HepG2 (cell line): ENCODE results near the gene NRN1L. TPM values are rescaled to one million over a fixed set of nuclear protein-coding genes. Genes with fewer than 3 reads are reported as not detected.

ENCODE experiments used
- FOSL2 ChIP-seq: sonication (generic); formaldehyde crosslinking; IDR thresholded peaks from 2 replicates; pipeline ENCODE4 v1.4.0; 2020; ENCODE audit warnings: missing genetic modification reagents
- IRF2 ChIP-seq: IDR thresholded peaks from 2 replicates; pipeline ENCODE4 v1.6.1; 2018; ENCODE audit warnings: missing genetic modification reagents, missing compliant biosample characterization
- MIXL1 ChIP-seq: IDR thresholded peaks from 2 replicates; pipeline ENCODE4 v1.6.1; 2016
- MZF1 ChIP-seq: sonication (generic); formaldehyde crosslinking; IDR thresholded peaks from 2 replicates; pipeline ENCODE4 v1.8.1; 2023; ENCODE audit warnings: mild to moderate bottlenecking, missing genetic modification reagents, borderline replicate concordance
- SMYD3 ChIP-seq: sonication (generic); formaldehyde crosslinking; IDR thresholded peaks from 2 replicates; pipeline ENCODE4 v1.8.1; 2023; ENCODE audit warnings: mild to moderate bottlenecking, missing genetic modification reagents
- SP1 ChIP-seq, 2 experiments: fragments of 450-650 bp in 1 of 2; sonication (generic) in 1 of 2; formaldehyde crosslinking in 1 of 2; IDR thresholded peaks; 2 replicates each; pipeline versions ENCODE4 v1.4.0 to v1.6.1; 2016 to 2020; ENCODE audit warnings: missing genetic modification reagents in 1 of 2
- SP5 ChIP-seq: IDR thresholded peaks from 2 replicates; pipeline ENCODE4 v1.6.1; 2016; ENCODE audit warnings: low read depth, borderline replicate concordance
- TARDBP ChIP-seq: sonication (generic); formaldehyde crosslinking; IDR thresholded peaks from 2 replicates; pipeline ENCODE4 v1.8.0; 2022; ENCODE audit warnings: mild to moderate bottlenecking, missing genetic modification reagents
- ZNF143 ChIP-seq: sonication (generic); formaldehyde crosslinking; IDR thresholded peaks from 2 replicates; pipeline ENCODE4 v1.4.0; 2020; ENCODE audit warnings: missing genetic modification reagents
- ZNF354B ChIP-seq: sonication (generic); formaldehyde crosslinking; IDR thresholded peaks from 2 replicates; pipeline ENCODE4 v1.8.0; 2022; ENCODE audit warnings: mild to moderate bottlenecking, missing genetic modification reagents
- polyA plus RNA-seq, 8 experiments: library from polyadenylated mRNA; depleted of rRNA in 3 of 8; stranded (reverse) in 7 of 8; unstranded in 1 of 8; fragments of >200 nt; fragmentation: Illumina TruSeq in 4 of 8; extraction: Trizol in 4 of 8; gene quantifications; 2 replicates each; pipeline versions ENCODE4 v1.2.1 to v1.2.3, GENCODE V29; 2011 to 2016; ENCODE audit warnings: low read depth in 4 of 8, missing spikeins in 1 of 8, mixed read lengths in 1 of 8; ENCODE audit not compliant: insufficient read depth in 1 of 8
- total RNA-seq, 5 experiments: library from RNA; depleted of rRNA; stranded (reverse); fragments of >200 nt; fragmentation: Illumina TruSeq; extraction: Trizol; gene quantifications; 2 replicates each; pipeline ENCODE4 v1.2.3, GENCODE V29; 2016; ENCODE audit warnings: low read depth in 1 of 5
- TF ChIP-seq, protein P1 (sequence below): sonication (generic); formaldehyde crosslinking; IDR thresholded peaks from 2 replicates; pipeline ENCODE4 v1.5.0; 2020; ENCODE audit warnings: mild to moderate bottlenecking, missing genetic modification reagents, borderline replicate concordance
- TF ChIP-seq, protein P2 (sequence below): IDR thresholded peaks from 2 replicates; pipeline ENCODE4 v1.6.1; 2016; ENCODE audit warnings: missing compliant biosample characterization, missing genetic modification reagents, borderline replicate concordance
- TF ChIP-seq, protein P3 (sequence below): sonication (generic); formaldehyde crosslinking; IDR thresholded peaks from 2 replicates; pipeline ENCODE4 v1.5.0; 2020; ENCODE audit warnings: mild to moderate bottlenecking, missing genetic modification reagents, borderline replicate concordance
- TF ChIP-seq, protein P4 (sequence below): sonication (generic); formaldehyde crosslinking; IDR thresholded peaks from 2 replicates; pipeline ENCODE4 v1.5.0; 2020; ENCODE audit warnings: mild to moderate bottlenecking, missing genetic modification reagents

Gene NRN1L
- total and polyA plus RNA-seq, 2 of the 13 experiments (the other 11 are each of a cell fraction or from before 2014, with no cell fraction given) = 0.53 to 1.2 TPM

DNA sequence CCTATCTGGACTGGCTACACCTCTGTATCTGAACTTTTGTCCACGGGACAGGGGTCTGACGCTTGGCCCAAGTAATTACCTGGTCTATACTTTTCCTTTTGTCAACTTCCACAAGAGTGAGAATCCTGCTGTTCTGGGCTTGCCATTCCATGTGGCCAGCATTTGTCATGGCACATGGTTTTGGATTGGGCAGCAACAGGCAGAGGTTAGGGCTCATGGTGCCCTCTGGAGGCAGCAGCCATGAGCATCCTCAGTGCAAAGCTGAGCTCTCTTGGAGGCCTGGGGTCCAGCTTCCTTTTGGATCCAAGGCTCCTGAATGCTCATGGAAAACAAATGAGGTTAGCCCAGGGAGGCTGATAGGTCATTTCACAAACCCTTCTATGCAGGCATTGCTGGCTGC lies 19.4 kb upstream of the NRN1L start (continued):
- TF ChIP-seq, protein P1, sequence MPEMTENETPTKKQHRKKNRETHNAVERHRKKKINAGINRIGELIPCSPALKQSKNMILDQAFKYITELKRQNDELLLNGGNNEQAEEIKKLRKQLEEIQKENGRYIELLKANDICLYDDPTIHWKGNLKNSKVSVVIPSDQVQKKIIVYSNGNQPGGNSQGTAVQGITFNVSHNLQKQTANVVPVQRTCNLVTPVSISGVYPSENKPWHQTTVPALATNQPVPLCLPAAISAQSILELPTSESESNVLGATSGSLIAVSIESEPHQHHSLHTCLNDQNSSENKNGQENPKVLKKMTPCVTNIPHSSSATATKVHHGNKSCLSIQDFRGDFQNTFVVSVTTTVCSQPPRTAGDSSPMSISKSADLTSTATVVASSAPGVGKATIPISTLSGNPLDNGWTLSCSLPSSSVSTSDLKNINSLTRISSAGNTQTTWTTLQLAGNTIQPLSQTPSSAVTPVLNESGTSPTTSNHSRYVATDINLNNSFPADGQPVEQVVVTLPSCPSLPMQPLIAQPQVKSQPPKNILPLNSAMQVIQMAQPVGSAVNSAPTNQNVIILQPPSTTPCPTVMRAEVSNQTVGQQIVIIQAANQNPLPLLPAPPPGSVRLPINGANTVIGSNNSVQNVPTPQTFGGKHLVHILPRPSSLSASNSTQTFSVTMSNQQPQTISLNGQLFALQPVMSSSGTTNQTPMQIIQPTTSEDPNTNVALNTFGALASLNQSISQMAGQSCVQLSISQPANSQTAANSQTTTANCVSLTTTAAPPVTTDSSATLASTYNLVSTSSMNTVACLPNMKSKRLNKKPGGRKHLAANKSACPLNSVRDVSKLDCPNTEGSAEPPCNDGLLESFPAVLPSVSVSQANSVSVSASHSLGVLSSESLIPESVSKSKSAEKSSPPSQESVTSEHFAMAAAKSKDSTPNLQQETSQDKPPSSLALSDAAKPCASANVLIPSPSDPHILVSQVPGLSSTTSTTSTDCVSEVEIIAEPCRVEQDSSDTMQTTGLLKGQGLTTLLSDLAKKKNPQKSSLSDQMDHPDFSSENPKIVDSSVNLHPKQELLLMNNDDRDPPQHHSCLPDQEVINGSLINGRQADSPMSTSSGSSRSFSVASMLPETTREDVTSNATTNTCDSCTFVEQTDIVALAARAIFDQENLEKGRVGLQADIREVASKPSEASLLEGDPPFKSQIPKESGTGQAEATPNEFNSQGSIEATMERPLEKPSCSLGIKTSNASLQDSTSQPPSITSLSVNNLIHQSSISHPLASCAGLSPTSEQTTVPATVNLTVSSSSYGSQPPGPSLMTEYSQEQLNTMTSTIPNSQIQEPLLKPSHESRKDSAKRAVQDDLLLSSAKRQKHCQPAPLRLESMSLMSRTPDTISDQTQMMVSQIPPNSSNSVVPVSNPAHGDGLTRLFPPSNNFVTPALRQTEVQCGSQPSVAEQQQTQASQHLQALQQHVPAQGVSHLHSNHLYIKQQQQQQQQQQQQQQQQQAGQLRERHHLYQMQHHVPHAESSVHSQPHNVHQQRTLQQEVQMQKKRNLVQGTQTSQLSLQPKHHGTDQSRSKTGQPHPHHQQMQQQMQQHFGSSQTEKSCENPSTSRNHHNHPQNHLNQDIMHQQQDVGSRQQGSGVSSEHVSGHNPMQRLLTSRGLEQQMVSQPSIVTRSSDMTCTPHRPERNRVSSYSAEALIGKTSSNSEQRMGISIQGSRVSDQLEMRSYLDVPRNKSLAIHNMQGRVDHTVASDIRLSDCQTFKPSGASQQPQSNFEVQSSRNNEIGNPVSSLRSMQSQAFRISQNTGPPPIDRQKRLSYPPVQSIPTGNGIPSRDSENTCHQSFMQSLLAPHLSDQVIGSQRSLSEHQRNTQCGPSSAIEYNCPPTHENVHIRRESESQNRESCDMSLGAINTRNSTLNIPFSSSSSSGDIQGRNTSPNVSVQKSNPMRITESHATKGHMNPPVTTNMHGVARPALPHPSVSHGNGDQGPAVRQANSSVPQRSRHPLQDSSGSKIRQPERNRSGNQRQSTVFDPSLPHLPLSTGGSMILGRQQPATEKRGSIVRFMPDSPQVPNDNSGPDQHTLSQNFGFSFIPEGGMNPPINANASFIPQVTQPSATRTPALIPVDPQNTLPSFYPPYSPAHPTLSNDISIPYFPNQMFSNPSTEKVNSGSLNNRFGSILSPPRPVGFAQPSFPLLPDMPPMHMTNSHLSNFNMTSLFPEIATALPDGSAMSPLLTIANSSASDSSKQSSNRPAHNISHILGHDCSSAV (CRISPR knock-in tag) = 0 out of 2 replicates have a peak, but pooled peaks have one; percentile 59
- TF ChIP-seq SMYD3 (no peak), FOSL2 (CRISPR knock-in tag) (0 out of 2 replicates have a peak, but pooled peaks have one; percentile 12), IRF2 (CRISPR knock-in tag) (peak; percentile 35; the same call in 1 of the 2 replicates), TARDBP (CRISPR knock-in tag) (peak; percentile 18; the same call in 1 of the 2 replicates), SP1 (IDR thresholded peaks at IDR 0.05) (no peak), SP1 (CRISPR knock-in tag; IDR thresholded peaks at IDR 0.05) (0 out of 2 replicates have a peak, but pooled peaks have one; percentile 15), ZNF143 (CRISPR knock-in tag) (peak; percentile 21), SP5 (CRISPR knock-in tag) (no peak), MZF1 (CRISPR knock-in tag) (no peak), MIXL1 (CRISPR knock-in tag) (0 out of 2 replicates have a peak, but pooled peaks have one; percentile 36), ZNF354B (CRISPR knock-in tag) (no peak)
- TF ChIP-seq, protein P2, sequence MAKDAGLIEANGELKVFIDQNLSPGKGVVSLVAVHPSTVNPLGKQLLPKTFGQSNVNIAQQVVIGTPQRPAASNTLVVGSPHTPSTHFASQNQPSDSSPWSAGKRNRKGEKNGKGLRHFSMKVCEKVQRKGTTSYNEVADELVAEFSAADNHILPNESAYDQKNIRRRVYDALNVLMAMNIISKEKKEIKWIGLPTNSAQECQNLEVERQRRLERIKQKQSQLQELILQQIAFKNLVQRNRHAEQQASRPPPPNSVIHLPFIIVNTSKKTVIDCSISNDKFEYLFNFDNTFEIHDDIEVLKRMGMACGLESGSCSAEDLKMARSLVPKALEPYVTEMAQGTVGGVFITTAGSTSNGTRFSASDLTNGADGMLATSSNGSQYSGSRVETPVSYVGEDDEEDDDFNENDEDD = peak; percentile 33; the same call in 1 of the 2 replicates
- TF ChIP-seq, protein P3, sequence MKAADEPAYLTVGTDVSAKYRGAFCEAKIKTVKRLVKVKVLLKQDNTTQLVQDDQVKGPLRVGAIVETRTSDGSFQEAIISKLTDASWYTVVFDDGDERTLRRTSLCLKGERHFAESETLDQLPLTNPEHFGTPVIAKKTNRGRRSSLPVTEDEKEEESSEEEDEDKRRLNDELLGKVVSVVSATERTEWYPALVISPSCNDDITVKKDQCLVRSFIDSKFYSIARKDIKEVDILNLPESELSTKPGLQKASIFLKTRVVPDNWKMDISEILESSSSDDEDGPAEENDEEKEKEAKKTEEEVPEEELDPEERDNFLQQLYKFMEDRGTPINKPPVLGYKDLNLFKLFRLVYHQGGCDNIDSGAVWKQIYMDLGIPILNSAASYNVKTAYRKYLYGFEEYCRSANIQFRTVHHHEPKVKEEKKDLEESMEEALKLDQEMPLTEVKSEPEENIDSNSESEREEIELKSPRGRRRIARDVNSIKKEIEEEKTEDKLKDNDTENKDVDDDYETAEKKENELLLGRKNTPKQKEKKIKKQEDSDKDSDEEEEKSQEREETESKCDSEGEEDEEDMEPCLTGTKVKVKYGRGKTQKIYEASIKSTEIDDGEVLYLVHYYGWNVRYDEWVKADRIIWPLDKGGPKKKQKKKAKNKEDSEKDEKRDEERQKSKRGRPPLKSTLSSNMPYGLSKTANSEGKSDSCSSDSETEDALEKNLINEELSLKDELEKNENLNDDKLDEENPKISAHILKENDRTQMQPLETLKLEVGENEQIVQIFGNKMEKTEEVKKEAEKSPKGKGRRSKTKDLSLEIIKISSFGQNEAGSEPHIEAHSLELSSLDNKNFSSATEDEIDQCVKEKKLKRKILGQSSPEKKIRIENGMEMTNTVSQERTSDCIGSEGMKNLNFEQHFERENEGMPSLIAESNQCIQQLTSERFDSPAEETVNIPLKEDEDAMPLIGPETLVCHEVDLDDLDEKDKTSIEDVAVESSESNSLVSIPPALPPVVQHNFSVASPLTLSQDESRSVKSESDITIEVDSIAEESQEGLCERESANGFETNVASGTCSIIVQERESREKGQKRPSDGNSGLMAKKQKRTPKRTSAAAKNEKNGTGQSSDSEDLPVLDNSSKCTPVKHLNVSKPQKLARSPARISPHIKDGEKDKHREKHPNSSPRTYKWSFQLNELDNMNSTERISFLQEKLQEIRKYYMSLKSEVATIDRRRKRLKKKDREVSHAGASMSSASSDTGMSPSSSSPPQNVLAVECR (CRISPR knock-in tag) = peak; percentile 40; the same call in 1 of the 2 replicates
- TF ChIP-seq, protein P4, sequence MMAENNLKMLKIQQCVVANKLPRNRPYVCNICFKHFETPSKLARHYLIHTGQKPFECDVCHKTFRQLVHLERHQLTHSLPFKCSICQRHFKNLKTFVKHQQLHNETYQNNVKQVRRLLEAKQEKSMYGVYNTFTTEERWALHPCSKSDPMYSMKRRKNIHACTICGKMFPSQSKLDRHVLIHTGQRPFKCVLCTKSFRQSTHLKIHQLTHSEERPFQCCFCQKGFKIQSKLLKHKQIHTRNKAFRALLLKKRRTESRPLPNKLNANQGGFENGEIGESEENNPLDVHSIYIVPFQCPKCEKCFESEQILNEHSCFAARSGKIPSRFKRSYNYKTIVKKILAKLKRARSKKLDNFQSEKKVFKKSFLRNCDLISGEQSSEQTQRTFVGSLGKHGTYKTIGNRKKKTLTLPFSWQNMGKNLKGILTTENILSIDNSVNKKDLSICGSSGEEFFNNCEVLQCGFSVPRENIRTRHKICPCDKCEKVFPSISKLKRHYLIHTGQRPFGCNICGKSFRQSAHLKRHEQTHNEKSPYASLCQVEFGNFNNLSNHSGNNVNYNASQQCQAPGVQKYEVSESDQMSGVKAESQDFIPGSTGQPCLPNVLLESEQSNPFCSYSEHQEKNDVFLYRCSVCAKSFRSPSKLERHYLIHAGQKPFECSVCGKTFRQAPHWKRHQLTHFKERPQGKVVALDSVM (CRISPR knock-in tag) = no peak
